H1 (cell line): ENCODE data around the gene ZSCAN20. TPM values are rescaled to one million over a fixed set of nuclear protein-coding genes. Genes with fewer than 3 reads are reported as not detected.

Source experiments
- CTCF ChIA-PET: fragments of 300-600 bp; sonication (Branson Sonifier 250); formaldehyde crosslinking; loops from one replicate; lab custom pipeline; 2021; ENCODE audit not compliant: partially characterized antibody; lab: Charles Lee
- POLR2A ChIA-PET: fragments of 300-600 bp; sonication (Branson Sonifier 250); formaldehyde crosslinking; loops from one replicate; lab custom pipeline; 2021; ENCODE audit warnings: inconsistent platforms; ENCODE audit not compliant: partially characterized antibody; lab: Charles Lee
- DNase-seq, 2 experiments: peaks; one replicate each; pipeline versions ENCODE4 v3.0.0 to v3.0.0-alpha.2; 2010 to 2022; ENCODE audit warnings: low spot score in 2 of 2, low read depth in 1 of 2, mixed read lengths in 1 of 2
- FAIRE-seq: peaks from 2 replicates; lab custom pipeline; 2011; peaks lifted over from hg19 to GRCh38; lab: Jason Lieb, UNC
- H2AFZ ChIP-seq: 2 replicates; pipeline ENCODE4 v1.8.1; 2012; ENCODE audit warnings: low read length, inconsistent platforms
- H2AK5ac ChIP-seq: 2 replicates; pipeline ENCODE4 v1.6.1; 2013; ENCODE audit warnings: low read depth, low read length
- H2BK120ac ChIP-seq: replicated peaks from 2 replicates; pipeline ENCODE3; 2013; ENCODE audit warnings: low read depth, low read length, inconsistent platforms
- H2BK12ac ChIP-seq: 2 replicates; pipeline ENCODE4 v1.6.1; 2013; ENCODE audit warnings: low read depth, low read length
- H2BK15ac ChIP-seq: 2 replicates; pipeline ENCODE4 v1.6.1; 2013; ENCODE audit warnings: low read length
- H2BK20ac ChIP-seq: 2 replicates; pipeline ENCODE4 v1.6.1; 2013; ENCODE audit warnings: low read length
- H2BK5ac ChIP-seq: 2 replicates; pipeline ENCODE4 v1.6.1; 2013; ENCODE audit warnings: low read depth, low read length
- H3K14ac ChIP-seq: 2 replicates; pipeline ENCODE4 v1.6.1; 2013; ENCODE audit warnings: inconsistent platforms; ENCODE audit not compliant: insufficient read length
- H3K18ac ChIP-seq: 2 replicates; pipeline ENCODE4 v1.6.1; 2013; ENCODE audit warnings: low read length; ENCODE audit errors: extremely low read depth
- H3K23ac ChIP-seq: 2 replicates; pipeline ENCODE4 v1.6.1; 2013; ENCODE audit warnings: inconsistent platforms; ENCODE audit not compliant: insufficient read length
- H3K23me2 ChIP-seq: 2 replicates; pipeline ENCODE4 v1.6.1; 2013; ENCODE audit warnings: low read depth, low read length
- H3K27ac ChIP-seq: 2 replicates; pipeline ENCODE4 v1.6.1; 2011; ENCODE audit warnings: low read depth, low read length, inconsistent platforms
- H3K27me3 ChIP-seq, 4 experiments: replicated peaks in 1 of 4; 1 replicate in 1 of 4; 2 replicates in 3 of 4; pipeline versions ENCODE4 v1.6.1 to v1.8.1; 2011 to 2013; ENCODE audit warnings: low read length in 3 of 4, mild to moderate bottlenecking in 3 of 4, inconsistent platforms in 2 of 4, mixed read lengths in 2 of 4, moderate library complexity in 1 of 4; ENCODE audit not compliant: control insufficient read depth in 3 of 4, insufficient read depth in 3 of 4; ENCODE audit errors: extremely low read depth in 1 of 4
- H3K36me3 ChIP-seq, 4 experiments: 2 replicates each; pipeline versions ENCODE4 v1.6.1 to v1.8.1; 2011 to 2013; ENCODE audit warnings: mild to moderate bottlenecking in 4 of 4, low read length in 3 of 4, moderate library complexity in 2 of 4, control low read depth in 1 of 4, inconsistent platforms in 1 of 4; ENCODE audit not compliant: insufficient read depth in 4 of 4, control insufficient read depth in 2 of 4
- H3K4ac ChIP-seq: replicated peaks from 2 replicates; pipeline ENCODE3; 2013; ENCODE audit warnings: low read length, low read depth, mixed read lengths, inconsistent platforms; ENCODE audit not compliant: insufficient read length
- H3K4me1 ChIP-seq, 4 experiments: replicated peaks in 1 of 4; 1 replicate in 1 of 4; 2 replicates in 3 of 4; pipeline versions ENCODE4 v1.6.1 to v1.8.1; 2011 to 2013; ENCODE audit warnings: low read length in 3 of 4, inconsistent platforms in 2 of 4, mixed read lengths in 1 of 4; ENCODE audit not compliant: insufficient read depth in 4 of 4, control insufficient read depth in 3 of 4
- H3K4me2 ChIP-seq, 2 experiments: 2 replicates each; pipeline versions ENCODE4 v1.6.1 to v1.8.1; 2011 to 2013; ENCODE audit warnings: low read depth in 2 of 2, low read length in 2 of 2, control low read depth in 1 of 2, inconsistent platforms in 1 of 2, mild to moderate bottlenecking in 1 of 2; ENCODE audit not compliant: insufficient read depth in 1 of 2
- H3K4me3 ChIP-seq, 4 experiments: fragments of 200-600, 300-600 bp in 1 of 4; sonication (generic), shearing (Covaris generic), sonication (Bioruptor Twin) in 1 of 4; 2 replicates each; pipeline versions ENCODE4 v1.5.1 to v1.8.1; 2011 to 2016; ENCODE audit warnings: low read length in 4 of 4, low read depth in 3 of 4, control low read depth in 2 of 4, inconsistent platforms in 2 of 4, mild to moderate bottlenecking in 2 of 4, mixed read lengths in 1 of 4, moderate library complexity in 1 of 4; ENCODE audit not compliant: insufficient read depth in 2 of 4; ENCODE audit errors: extremely low read depth in 1 of 4
- H3K56ac ChIP-seq: replicated peaks from 2 replicates; pipeline ENCODE3; 2013; ENCODE audit warnings: low read depth, mild to moderate bottlenecking, mixed read lengths, low read length, inconsistent platforms; ENCODE audit not compliant: insufficient read length
- H3K79me1 ChIP-seq: 2 replicates; pipeline ENCODE4 v1.6.1; 2013; ENCODE audit warnings: low read depth, low read length, control low read depth
- H3K79me2 ChIP-seq, 2 experiments: 2 replicates each; pipeline versions ENCODE4 v1.6.1 to v1.8.1; 2012 to 2013; ENCODE audit warnings: low read length in 2 of 2, mild to moderate bottlenecking in 2 of 2, inconsistent platforms in 1 of 2; ENCODE audit not compliant: insufficient read depth in 2 of 2, control insufficient read depth in 1 of 2
- H3K9ac ChIP-seq, 4 experiments: replicated peaks in 1 of 4; 1 replicate in 1 of 4; 2 replicates in 3 of 4; pipeline versions ENCODE4 v1.6.1 to v1.8.1; 2011 to 2013; ENCODE audit warnings: low read depth in 3 of 4, low read length in 3 of 4, control low read depth in 2 of 4, mild to moderate bottlenecking in 2 of 4, moderate library complexity in 2 of 4, inconsistent platforms in 1 of 4; ENCODE audit errors: extremely low read depth in 1 of 4
- H3K9me3 ChIP-seq, 2 experiments: 2 replicates each; pipeline versions ENCODE4 v1.6.1 to v1.8.1; 2012 to 2013; ENCODE audit warnings: mild to moderate bottlenecking in 2 of 2, moderate library complexity in 2 of 2, control low read depth in 1 of 2, inconsistent platforms in 1 of 2, low read depth in 1 of 2, low read length in 1 of 2, mixed read lengths in 1 of 2; ENCODE audit not compliant: insufficient read depth in 2 of 2
- H4K20me1 ChIP-seq, 2 experiments: replicated peaks in 1 of 2; 2 replicates each; pipeline versions ENCODE3 to v1.8.1; 2011 to 2013; ENCODE audit warnings: inconsistent platforms in 2 of 2, low read length in 2 of 2, mild to moderate bottlenecking in 1 of 2; ENCODE audit not compliant: insufficient read depth in 2 of 2, control insufficient read depth in 1 of 2
- H4K5ac ChIP-seq: 2 replicates; pipeline ENCODE4 v1.6.1; 2013; ENCODE audit warnings: low read length, low read depth, mixed read lengths, inconsistent platforms; ENCODE audit not compliant: insufficient read length
- H4K8ac ChIP-seq: 2 replicates; pipeline ENCODE4 v1.8.0; 2013; ENCODE audit warnings: mild to moderate bottlenecking, moderate library complexity, low read length, inconsistent platforms; ENCODE audit not compliant: insufficient read depth; ENCODE audit errors: extremely low read depth
- H4K91ac ChIP-seq: replicated peaks from 2 replicates; pipeline ENCODE3; 2013; ENCODE audit warnings: low read length, mixed read lengths, inconsistent platforms; ENCODE audit not compliant: insufficient read length
- ASH2L ChIP-seq: fragments of 200-600, 300-600 bp; sonication (generic); IDR thresholded peaks from one replicate; pipeline ENCODE4 v1.7.1; 2017; ENCODE audit warnings: low read length
- BRCA1 ChIP-seq: IDR thresholded peaks from 2 replicates; pipeline ENCODE4 v1.6.1; 2012; ENCODE audit warnings: low read depth, low read length, improper control_type of control experiment
- CHD1 ChIP-seq: IDR thresholded peaks from 2 replicates; pipeline ENCODE4 v1.6.1; 2012; ENCODE audit warnings: low read depth, low read length, improper control_type of control experiment
- CREB1 ChIP-seq: IDR thresholded peaks from 2 replicates; pipeline ENCODE4 v1.6.1; 2012; ENCODE audit warnings: inconsistent platforms
- CTBP2 ChIP-seq: IDR thresholded peaks from 2 replicates; pipeline ENCODE4 v1.7.0; 2011; ENCODE audit warnings: borderline replicate concordance, mild to moderate bottlenecking, moderate library complexity, mixed read lengths, low read length; ENCODE audit not compliant: insufficient read depth, insufficient read length
- EGR1 ChIP-seq: IDR thresholded peaks from 2 replicates; pipeline ENCODE4 v1.6.1; 2011; ENCODE audit warnings: low read depth, low read length, borderline replicate concordance
- GABPA ChIP-seq: IDR thresholded peaks from 2 replicates; pipeline ENCODE4 v1.6.1; 2011; ENCODE audit warnings: mild to moderate bottlenecking, low read length, moderate library complexity, borderline replicate concordance; ENCODE audit not compliant: insufficient read depth
- HDAC2 ChIP-seq, 2 experiments: fragments of 300-600 bp in 1 of 2; sonication (generic) in 1 of 2; IDR thresholded peaks; 2 replicates each; pipeline ENCODE4 v1.6.1; 2011 to 2012; ENCODE audit warnings: low read depth in 2 of 2, low read length in 2 of 2, mild to moderate bottlenecking in 2 of 2, moderate library complexity in 2 of 2, borderline replicate concordance in 1 of 2, inconsistent platforms in 1 of 2
- KDM4A ChIP-seq: IDR thresholded peaks from one replicate; pipeline ENCODE4 v1.7.1; 2012; ENCODE audit warnings: low read depth, mild to moderate bottlenecking, moderate library complexity, low read length, inconsistent platforms; ENCODE audit not compliant: severe bottlenecking
- RBBP5 ChIP-seq: IDR thresholded peaks from 2 replicates; pipeline ENCODE4 v1.7.1; 2012; ENCODE audit warnings: low read depth, mild to moderate bottlenecking, inconsistent platforms, low read length, moderate library complexity, borderline replicate concordance
- SRF ChIP-seq: IDR thresholded peaks from 2 replicates; pipeline ENCODE4 v1.6.1; 2011; ENCODE audit warnings: mild to moderate bottlenecking, low read depth, low read length, moderate library complexity
- TAF1 ChIP-seq: IDR thresholded peaks from 2 replicates; pipeline ENCODE4 v1.6.1; 2011; ENCODE audit warnings: mild to moderate bottlenecking, low read depth, low read length
- TAF7 ChIP-seq: optimal IDR thresholded peaks from 2 replicates; pipeline ENCODE3; 2011; ENCODE audit warnings: low read depth, mild to moderate bottlenecking, inconsistent platforms, low read length, moderate library complexity, borderline replicate concordance
- TEAD4 ChIP-seq: IDR thresholded peaks from 2 replicates; pipeline ENCODE4 v1.6.1; 2012; ENCODE audit warnings: low read depth, low read length, inconsistent platforms, mixed read lengths
- WGBS, 2 experiments: shearing (Covaris generic) in 1 of 2; methylation state at CpG; one replicate each; pipeline versions ENCODE4 v1.1.6 to v1.1.7; 2013 to 2015; ENCODE audit warnings: low lambda C conversion rate in 2 of 2, mixed read lengths in 2 of 2, inconsistent platforms in 1 of 2, low coverage in 1 of 2, missing lambda C conversion rate in 1 of 2; ENCODE audit not compliant: insufficient replicate concordance in 2 of 2, insufficient coverage in 1 of 2, insufficient read length in 1 of 2; ENCODE audit errors: extremely low coverage in 1 of 2, missing lambda C conversion rate in 1 of 2; 5-methylcytosine and 5-hydroxymethylcytosine counted together
- polyA plus RNA-seq, 7 experiments: library from polyadenylated mRNA; depleted of rRNA in 3 of 7; stranded (reverse) in 5 of 7; unstranded in 2 of 7; fragments of >200 nt in 5 of 7; fragments of 200-250 nt in 2 of 7; gene quantifications; 1 replicate in 5 of 7; 2 replicates in 1 of 7; 4 replicates in 1 of 7; pipeline versions ENCODE4 v1.2.1 to v1.2.3, GENCODE V29; 2011 to 2013; ENCODE audit warnings: missing spikeins in 2 of 7, mixed read lengths in 2 of 7
- total RNA-seq: library from RNA; stranded (reverse); fragmentation: NEBNext Ultra II Directional; extraction: Animal tissue kit (Norgen Biotek cat#: 25700); gene quantifications from 2 replicates; pipeline ENCODE4 v1.2.1, GENCODE V29; 2021

ZSCAN20 gene
- total and polyA plus RNA-seq, 2 of the 8 experiments (the other 6 are each of a cell fraction or from before 2014, with no cell fraction given): 0.70 to 3.4 TPM

GRCh38 chr1:33468531-33468930, 3.9 kb upstream of the ZSCAN20 start:
- Histone ChIP-seq H3K9ac (no peak overlapping the region), H3K27ac (no peak overlapping the region), H4K91ac (no peak overlapping the region), H2BK12ac (no peak overlapping the region), H3K4me3 (no peak overlapping the region), H3K36me3 (no peaks in the 10 kb centered on the region), H3K27me3 (no peaks in the 10 kb centered on the region; a peak in 1 of 7 replicates), H3K9me3 (no peaks in the 10 kb centered on the region), H4K20me1 (no peaks in the 10 kb centered on the region), H3K79me2 (no peaks in the 10 kb centered on the region), H2BK5ac (no peak overlapping the region), H4K5ac (no peak overlapping the region), H3K4ac (no peak overlapping the region), H2BK120ac (no peak overlapping the region), H3K79me1 (no peaks in the 10 kb centered on the region), H4K8ac (no peak overlapping the region), H3K23ac (no peak overlapping the region), H2BK20ac (no peak overlapping the region), H3K56ac (no peak overlapping the region), H3K14ac (no peak overlapping the region), H3K4me1 (peaks cover 0 to 7% (median 2%) of the 10 kb centered on the region in 4 experiments; a peak in 3 of 7 replicates), H2AK5ac (no peak overlapping the region), H3K18ac (no peak overlapping the region), H3K23me2 (peaks cover 3% of the 10 kb centered on the region; the same call in 1 of the 2 replicates), H2BK15ac (no peak overlapping the region), H2AFZ (no peak overlapping the region), H3K4me2 (no peak overlapping the region)
- ChIA-PET POLR2A (interaction anchor here (0.6 kb wide), 1 partner anchor 691 kb away, joined by 5 read pairs; no protein-coding TSS in a partner anchor), CTCF (interaction anchor here (0.6 to 7.6 kb wide), 10 partner anchors 11 to 173 kb away, joined by 3 to 76 read pairs (median 4); no protein-coding TSS in a partner anchor)
- 89% methylated on average over 4 of the region's 4 CpGs; no CpG with 5 or more reads in 1 of the 2 experiments for WGBS, 2 experiments
- no peak for DNase-seq
- no peak for FAIRE-seq
- TF ChIP-seq GABPA (no peak), BRCA1 (no peak), TAF7 (no peak), CTBP2 (no peak), SRF (no peak), RBBP5 (no peak), KDM4A (no peak), ASH2L (no peak), TAF1 (no peak), CHD1 (no peak), EGR1 (no peak), TEAD4 (no peak), HDAC2 (IDR thresholded peaks at IDR 0.05; ENCODE audit: borderline replicate concordance in 1 of 2, low read depth in 2 of 2, low read length in 2 of 2) (no peak), CREB1 (no peak)
